ENCODE data around the gene SRRM1.

SRRM1 gene

GRCh38 chr1:24641646-24642151, 1.4 kb upstream of the SRRM1 start:
- TF ChIP-seq CTCF (IDR thresholded peaks at IDR 0.05; ENCODE audit: control insufficient read depth, extremely low read depth, insufficient read depth), result no peak
- peak overlapping the region; percentile 65 for H3K4me3 ChIP-seq (ENCODE audit: low read depth, low read length)
- no peak for DNase-seq (ENCODE audit: low read depth)

- TF ChIP-seq CTCF (IDR thresholded peaks at IDR 0.05; ENCODE audit: control insufficient read depth, extremely low read depth, insufficient read depth), result no peak
- H3K4me3 ChIP-seq (ENCODE audit: low read depth, low read length), result peak overlapping the region; percentile 78
- DNase-seq (ENCODE audit: low read depth), result no peak
Observed at GRCh38 chr1:24643363-24644099, 429 bp downstream of the SRRM1 start.

GRCh38 chr1:24644100-24644384, 940 bp downstream of the SRRM1 start:
- H3K4me3 ChIP-seq (ENCODE audit: low read depth, low read length), result peak overlapping the region; percentile 78
- no peak for TF ChIP-seq CTCF (IDR thresholded peaks at IDR 0.05; ENCODE audit: control insufficient read depth, extremely low read depth, insufficient read depth)
- no peak for DNase-seq (ENCODE audit: low read depth)

GRCh38 chr1:24648919-24649318, 5.8 kb downstream of the SRRM1 start:
- DNase-seq (ENCODE audit: low read depth), result no peak
- TF ChIP-seq CTCF (IDR thresholded peaks at IDR 0.05; ENCODE audit: control insufficient read depth, extremely low read depth, insufficient read depth), result no peak
- H3K4me3 ChIP-seq (ENCODE audit: low read depth, low read length), result no peak overlapping the region

GRCh38 chr1:24652382-24652781, 9.3 kb downstream of the SRRM1 start:
- no peak for DNase-seq (ENCODE audit: low read depth)
- TF ChIP-seq CTCF (IDR thresholded peaks at IDR 0.05; ENCODE audit: control insufficient read depth, extremely low read depth, insufficient read depth), result no peak

GRCh38 chr1:24654010-24654409, 10.9 kb downstream of the SRRM1 start:
- no peak for TF ChIP-seq CTCF (IDR thresholded peaks at IDR 0.05; ENCODE audit: control insufficient read depth, extremely low read depth, insufficient read depth)
- H3K4me3 ChIP-seq (ENCODE audit: low read depth, low read length), result no peak overlapping the region
- no peak for DNase-seq (ENCODE audit: low read depth)

More at GRCh38 chr1:24652382-24652781, 9.3 kb downstream of the SRRM1 start:
- H3K4me3 ChIP-seq (ENCODE audit: low read depth, low read length), result no peak overlapping the region

GRCh38 chr1:24656046-24656445, 12.9 kb downstream of the SRRM1 start:
- no peak for TF ChIP-seq CTCF (IDR thresholded peaks at IDR 0.05; ENCODE audit: control insufficient read depth, extremely low read depth, insufficient read depth)
- no peak overlapping the region for H3K4me3 ChIP-seq (ENCODE audit: low read depth, low read length)
- DNase-seq (ENCODE audit: low read depth), result no peak

All from LNCaP clone FGC (cell line).